GM12873 (cell line): ENCODE results near the gene PCTP.

ENCODE experiments used
- TF ChIP-seq, protein P1 (sequence below): IDR thresholded peaks from 2 replicates; pipeline ENCODE4 v1.5.1; 2012; ENCODE audit warnings: low read depth, mild to moderate bottlenecking, moderate library complexity, low read length, control low read depth; ENCODE audit not compliant: insufficient read depth; ENCODE audit errors: missing control alignments

Gene PCTP

GRCh38 chr17:55820675-55821074 lies 69.8 kb downstream of the PCTP start:
- TF ChIP-seq, protein P1, sequence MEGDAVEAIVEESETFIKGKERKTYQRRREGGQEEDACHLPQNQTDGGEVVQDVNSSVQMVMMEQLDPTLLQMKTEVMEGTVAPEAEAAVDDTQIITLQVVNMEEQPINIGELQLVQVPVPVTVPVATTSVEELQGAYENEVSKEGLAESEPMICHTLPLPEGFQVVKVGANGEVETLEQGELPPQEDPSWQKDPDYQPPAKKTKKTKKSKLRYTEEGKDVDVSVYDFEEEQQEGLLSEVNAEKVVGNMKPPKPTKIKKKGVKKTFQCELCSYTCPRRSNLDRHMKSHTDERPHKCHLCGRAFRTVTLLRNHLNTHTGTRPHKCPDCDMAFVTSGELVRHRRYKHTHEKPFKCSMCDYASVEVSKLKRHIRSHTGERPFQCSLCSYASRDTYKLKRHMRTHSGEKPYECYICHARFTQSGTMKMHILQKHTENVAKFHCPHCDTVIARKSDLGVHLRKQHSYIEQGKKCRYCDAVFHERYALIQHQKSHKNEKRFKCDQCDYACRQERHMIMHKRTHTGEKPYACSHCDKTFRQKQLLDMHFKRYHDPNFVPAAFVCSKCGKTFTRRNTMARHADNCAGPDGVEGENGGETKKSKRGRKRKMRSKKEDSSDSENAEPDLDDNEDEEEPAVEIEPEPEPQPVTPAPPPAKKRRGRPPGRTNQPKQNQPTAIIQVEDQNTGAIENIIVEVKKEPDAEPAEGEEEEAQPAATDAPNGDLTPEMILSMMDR: no peak

GRCh38 chr17:55822028-55822427 lies 71.2 kb downstream of the PCTP start:
- TF ChIP-seq, protein P1: no peak

- TF ChIP-seq, protein P1: peak; percentile 25
These were observed 74.4 kb downstream of the PCTP start for GRCh38 chr17:55825213-55825612.
